Smooth muscle cell (in vitro differentiated cells): Measurements from ENCODE around the gene CNKSR1. TPM values are rescaled to one million over a fixed set of nuclear protein-coding genes. Genes with fewer than 3 reads are reported as not detected.

Experiments
- DNase-seq: peaks from one replicate; lab custom pipeline; 2025; ENCODE audit not compliant: unreplicated experiment; lab: John Stamatoyannopoulos, UW
- H2AFZ ChIP-seq: fragments of 200-600 bp; sonication (generic); 2 replicates; pipeline ENCODE4 v1.6.0; 2016; ENCODE audit warnings: antibody characterized with exemption, low read depth, mild to moderate bottlenecking
- H3F3A ChIP-seq: fragments of 200-600 bp; sonication (generic); 2 replicates; pipeline ENCODE4 v1.6.0; 2017; ENCODE audit warnings: antibody characterized with exemption, low read depth
- H3K27ac ChIP-seq: fragments of 200-600 bp; sonication (generic); 2 replicates; pipeline ENCODE4 v1.5.1; 2016; ENCODE audit warnings: low read depth, mild to moderate bottlenecking
- H3K27me3 ChIP-seq: fragments of 200-600 bp; sonication (generic); 2 replicates; pipeline ENCODE4 v1.6.1; 2016; ENCODE audit warnings: low read depth, mild to moderate bottlenecking
- H3K36me3 ChIP-seq: fragments of 200-600 bp; sonication (generic); 2 replicates; pipeline ENCODE4 v1.5.1; 2016; ENCODE audit warnings: low read depth
- H3K4me1 ChIP-seq: fragments of 200-600 bp; sonication (generic); 2 replicates; pipeline ENCODE4 v1.5.1; 2016; ENCODE audit warnings: low read depth
- H3K4me2 ChIP-seq: fragments of 200-600 bp; sonication (generic); 2 replicates; pipeline ENCODE4 v1.6.0; 2016; ENCODE audit warnings: mild to moderate bottlenecking
- H3K4me3 ChIP-seq: fragments of 200-600 bp; sonication (generic); 2 replicates; pipeline ENCODE4 v1.5.1; 2016; ENCODE audit warnings: mild to moderate bottlenecking
- H3K79me2 ChIP-seq: fragments of 200-600 bp; sonication (generic); 2 replicates; pipeline ENCODE4 v1.6.0; 2016; ENCODE audit warnings: low read depth, mild to moderate bottlenecking
- H3K9ac ChIP-seq: fragments of 200-600 bp; sonication (generic); 2 replicates; pipeline ENCODE4 v1.6.0; 2016; ENCODE audit warnings: low read depth
- H3K9me3 ChIP-seq: fragments of 200-600 bp; sonication (generic); replicated peaks from 2 replicates; pipeline ENCODE4 v1.5.1; 2016; ENCODE audit warnings: low read depth
- H4K20me1 ChIP-seq: fragments of 200-600 bp; sonication (generic); 2 replicates; pipeline ENCODE4 v1.6.0; 2016; ENCODE audit warnings: low read depth
- CTCF ChIP-seq: fragments of 200-600 bp; sonication (generic); IDR thresholded peaks from 2 replicates; pipeline ENCODE4 v1.5.1; 2017; ENCODE audit warnings: borderline replicate concordance, mild to moderate bottlenecking, antibody characterized with exemption; ENCODE audit not compliant: insufficient read depth, poor library complexity, severe bottlenecking
- WGBS: methylation state at CpG from one replicate; pipeline ENCODE4 v1.1.7; 2016; ENCODE audit warnings: low lambda C conversion rate; 5-methylcytosine and 5-hydroxymethylcytosine counted together
- polyA plus RNA-seq: library from polyadenylated mRNA; unstranded; fragments of >200 nt; fragmentation: Nextera tagmentation; extraction: Ambion mirVana; gene quantifications from 2 replicates; pipeline ENCODE4 v1.2.1, GENCODE V29; 2016
- total RNA-seq: library from RNA; depleted of rRNA; stranded (reverse); fragments of >200 nt; gene quantifications from 2 replicates; pipeline ENCODE4 v1.2.3, GENCODE V29; 2014

The CNKSR1 gene
- total and polyA plus RNA-seq, 2 experiments from 2014 or later = 1.4 to 6.6 TPM

- WGBS = 94% methylated on average over 3 of the region's 3 CpGs
- no peaks in the 10 kb centered on the region for H3K36me3 ChIP-seq
- H3K27ac ChIP-seq = no peak overlapping the region
Measured at GRCh38 chr1:26197301-26197700, 20.0 kb downstream of the CNKSR1 start.

GRCh38 chr1:26197813-26198212 is 20.5 kb downstream of the CNKSR1 start:
- 83% methylated on average over 8 of the region's 11 CpGs for WGBS
- no peak overlapping the region for H3K4me3 ChIP-seq

More at GRCh38 chr1:26197301-26197700, 20.0 kb downstream of the CNKSR1 start:
- Histone ChIP-seq H3K4me1 (no peaks in the 10 kb centered on the region), H3K9ac (no peak overlapping the region), H3K27me3 (no peaks in the 10 kb centered on the region), H3K4me3 (no peak overlapping the region), H3K79me2 (no peaks in the 10 kb centered on the region), H3K4me2 (no peak overlapping the region), H3F3A (no peaks in the 10 kb centered on the region), H4K20me1 (no peaks in the 10 kb centered on the region), H2AFZ (no peak overlapping the region), H3K9me3 (no peaks in the 10 kb centered on the region)
- no peak for TF ChIP-seq CTCF
- DNase-seq = no peak

GRCh38 chr1:26200413-26200812 is 23.1 kb downstream of the CNKSR1 start:
- no peaks in the 10 kb centered on the region for H3K79me2 ChIP-seq
- no peak overlapping the region for H2AFZ ChIP-seq
- no peaks in the 10 kb centered on the region for H3K4me1 ChIP-seq
- no peaks in the 10 kb centered on the region for H3K36me3 ChIP-seq
- H3F3A ChIP-seq = no peaks in the 10 kb centered on the region
- no peak overlapping the region for H3K27ac ChIP-seq
- 88% methylated on average over 5 of the region's 5 CpGs for WGBS
- H4K20me1 ChIP-seq = no peaks in the 10 kb centered on the region
- H3K9ac ChIP-seq = no peak overlapping the region
- no peak overlapping the region for H3K4me3 ChIP-seq
- H3K27me3 ChIP-seq = no peaks in the 10 kb centered on the region
- H3K4me2 ChIP-seq = no peak overlapping the region
- no peak for DNase-seq
- H3K9me3 ChIP-seq = no peaks in the 10 kb centered on the region
- no peak for TF ChIP-seq CTCF

More at GRCh38 chr1:26197813-26198212, 20.5 kb downstream of the CNKSR1 start:
- Histone ChIP-seq H4K20me1 (no peaks in the 10 kb centered on the region), H3K4me2 (no peak overlapping the region), H3K27me3 (no peaks in the 10 kb centered on the region), H3F3A (no peaks in the 10 kb centered on the region), H3K9ac (no peak overlapping the region), H3K4me1 (no peaks in the 10 kb centered on the region), H3K27ac (no peak overlapping the region), H3K36me3 (no peaks in the 10 kb centered on the region), H3K9me3 (no peaks in the 10 kb centered on the region), H2AFZ (no peak overlapping the region), H3K79me2 (no peaks in the 10 kb centered on the region)
- no peak for TF ChIP-seq CTCF
- DNase-seq = no peak

GRCh38 chr1:26203642-26204318 is 26.5 kb downstream of the CNKSR1 start:
- no peaks in the 10 kb centered on the region for H3K4me1 ChIP-seq
- H3K27me3 ChIP-seq = no peaks in the 10 kb centered on the region
- no peak overlapping the region for H3K9ac ChIP-seq
- H3K27ac ChIP-seq = no peak overlapping the region
- H4K20me1 ChIP-seq = no peaks in the 10 kb centered on the region
- 79% methylated on average over 9 of the region's 9 CpGs for WGBS
- no peaks in the 10 kb centered on the region for H3F3A ChIP-seq
- H3K9me3 ChIP-seq = no peaks in the 10 kb centered on the region
- DNase-seq = no peak
- no peak overlapping the region for H3K4me3 ChIP-seq
- no peaks in the 10 kb centered on the region for H3K36me3 ChIP-seq
- no peak overlapping the region for H3K4me2 ChIP-seq
- no peaks in the 10 kb centered on the region for H3K79me2 ChIP-seq
- TF ChIP-seq CTCF = no peak
- no peak overlapping the region for H2AFZ ChIP-seq
